Hepatocyte (in vitro differentiated cells): Measurements from ENCODE around the gene TMEM258. TPM values are rescaled to one million over a fixed set of nuclear protein-coding genes. Genes with fewer than 3 reads are reported as not detected.
A peak's percentile ranks its signal among the peaks of the same experiment; 100 is the strongest.

Source experiments
- DNase-seq: peaks from one replicate; pipeline ENCODE4 v3.0.0-alpha.2; 2016; ENCODE audit warnings: low spot score
- H2AFZ ChIP-seq: fragments of 200-600 bp; sonication (generic); 2 replicates; pipeline ENCODE4 v1.6.0; 2016; ENCODE audit warnings: antibody characterized with exemption, mild to moderate bottlenecking
- H3K27ac ChIP-seq: fragments of 200-600 bp; sonication (generic); 2 replicates; pipeline ENCODE4 v1.5.1; 2016; ENCODE audit warnings: mild to moderate bottlenecking
- H3K27me3 ChIP-seq: fragments of 200-600 bp; sonication (generic); 2 replicates; pipeline ENCODE4 v1.6.1; 2016
- H3K36me3 ChIP-seq: fragments of 200-600 bp; sonication (generic); replicated peaks from 2 replicates; pipeline ENCODE4 v1.5.1; 2016; ENCODE audit warnings: low read depth; ENCODE audit not compliant: insufficient read depth
- H3K4me1 ChIP-seq: fragments of 200-600 bp; sonication (generic); 2 replicates; pipeline ENCODE4 v1.5.1; 2016; ENCODE audit warnings: mild to moderate bottlenecking, moderate library complexity; ENCODE audit not compliant: insufficient read depth
- H3K4me2 ChIP-seq: fragments of 200-600 bp; sonication (generic); 2 replicates; pipeline ENCODE4 v1.6.0; 2016
- H3K4me3 ChIP-seq: fragments of 200-600 bp; sonication (generic); 2 replicates; pipeline ENCODE4 v1.5.1; 2016; ENCODE audit warnings: mild to moderate bottlenecking
- H3K79me2 ChIP-seq: fragments of 200-600 bp; sonication (generic); 2 replicates; pipeline ENCODE4 v1.6.0; 2017; ENCODE audit warnings: mild to moderate bottlenecking
- H3K9me2 ChIP-seq: fragments of 200-600 bp; sonication (generic); replicated peaks from 2 replicates; pipeline ENCODE4 v1.6.0; 2017; ENCODE audit warnings: mild to moderate bottlenecking; ENCODE audit not compliant: insufficient read depth
- H3K9me3 ChIP-seq: fragments of 200-600 bp; sonication (generic); 2 replicates; pipeline ENCODE4 v1.5.1; 2016; ENCODE audit warnings: low read depth, mild to moderate bottlenecking
- H4K20me1 ChIP-seq: fragments of 200-600 bp; sonication (generic); 2 replicates; pipeline ENCODE4 v1.6.0; 2016; ENCODE audit warnings: mild to moderate bottlenecking; ENCODE audit not compliant: insufficient read depth, poor library complexity, severe bottlenecking
- CTCF ChIP-seq: fragments of 200-600 bp; sonication (generic); IDR thresholded peaks from 2 replicates; pipeline ENCODE4 v1.5.1; 2016; ENCODE audit warnings: antibody characterized with exemption, mild to moderate bottlenecking; ENCODE audit not compliant: poor library complexity
- EZH2 ChIP-seq: fragments of 200-600 bp; sonication (generic); IDR thresholded peaks from 2 replicates; pipeline ENCODE4 v1.6.1; 2016; ENCODE audit warnings: antibody characterized with exemption, mild to moderate bottlenecking, borderline replicate concordance
- EZH2phosphoT487 ChIP-seq: fragments of 200-600 bp; sonication (generic); IDR thresholded peaks from one replicate; pipeline ENCODE4 v1.6.1; 2018; ENCODE audit warnings: antibody characterized with exemption, mild to moderate bottlenecking, low read depth, moderate library complexity; ENCODE audit not compliant: unreplicated experiment, severe bottlenecking
- WGBS: methylation state at CpG from one replicate; pipeline ENCODE4 v1.1.6; 2016; ENCODE audit warnings: low lambda C conversion rate; ENCODE audit errors: missing lambda C conversion rate; 5-methylcytosine and 5-hydroxymethylcytosine counted together
- polyA plus RNA-seq: library from polyadenylated mRNA; unstranded; fragments of >200 nt; fragmentation: Nextera tagmentation; extraction: Ambion mirVana; gene quantifications from 2 replicates; pipeline ENCODE4 v1.2.1, GENCODE V29; 2016
- total RNA-seq: library from RNA; depleted of rRNA; stranded (reverse); fragments of >200 nt; gene quantifications from 2 replicates; pipeline ENCODE4 v1.2.3, GENCODE V29; 2014

The TMEM258 gene
- total and polyA plus RNA-seq, 2 experiments from 2014 or later = 64.7 to 253 TPM

GRCh38 chr11:61764606-61765260 is 27.7 kb downstream of the TMEM258 start:
- 69% methylated on average over 16 of the region's 22 CpGs for WGBS
- peaks cover 87% of the 10 kb centered on the region for H3K4me1 ChIP-seq
- H3K79me2 ChIP-seq = peaks cover 65% of the 10 kb centered on the region
- H3K9me3 ChIP-seq = no peaks in the 10 kb centered on the region
- H3K27ac ChIP-seq = peak overlapping the region; percentile 89
- no peak overlapping the region for H2AFZ ChIP-seq
- no peaks in the 10 kb centered on the region for H4K20me1 ChIP-seq
- no peaks in the 10 kb centered on the region for H3K36me3 ChIP-seq
- no peak for TF ChIP-seq EZH2
- TF ChIP-seq CTCF = no peak
- TF ChIP-seq EZH2phosphoT487 = no peak
- no peaks in the 10 kb centered on the region for H3K27me3 ChIP-seq
- no peaks in the 10 kb centered on the region for H3K9me2 ChIP-seq
- peak overlapping the region; percentile 37 for H3K4me2 ChIP-seq
- DNase-seq = peak; percentile 75
- H3K4me3 ChIP-seq = no peak overlapping the region

- WGBS = 74% methylated on average over 21 of the region's 23 CpGs
- no peak for DNase-seq
- peak overlapping the region; percentile 89 for H3K27ac ChIP-seq
- H3K4me1 ChIP-seq = peaks cover 84% of the 10 kb centered on the region
- no peak overlapping the region for H2AFZ ChIP-seq
- H3K36me3 ChIP-seq = no peaks in the 10 kb centered on the region
- no peaks in the 10 kb centered on the region for H4K20me1 ChIP-seq
- peak overlapping the region; percentile 37 for H3K4me2 ChIP-seq
- no peaks in the 10 kb centered on the region for H3K9me3 ChIP-seq
- no peak for TF ChIP-seq EZH2phosphoT487
- no peak for TF ChIP-seq CTCF
- TF ChIP-seq EZH2 = no peak
- no peaks in the 10 kb centered on the region for H3K9me2 ChIP-seq
- peaks cover 72% of the 10 kb centered on the region for H3K79me2 ChIP-seq
- H3K4me3 ChIP-seq = no peak overlapping the region
- H3K27me3 ChIP-seq = no peaks in the 10 kb centered on the region
These were observed 28.3 kb downstream of the TMEM258 start for GRCh38 chr11:61763930-61764605.

DNA sequence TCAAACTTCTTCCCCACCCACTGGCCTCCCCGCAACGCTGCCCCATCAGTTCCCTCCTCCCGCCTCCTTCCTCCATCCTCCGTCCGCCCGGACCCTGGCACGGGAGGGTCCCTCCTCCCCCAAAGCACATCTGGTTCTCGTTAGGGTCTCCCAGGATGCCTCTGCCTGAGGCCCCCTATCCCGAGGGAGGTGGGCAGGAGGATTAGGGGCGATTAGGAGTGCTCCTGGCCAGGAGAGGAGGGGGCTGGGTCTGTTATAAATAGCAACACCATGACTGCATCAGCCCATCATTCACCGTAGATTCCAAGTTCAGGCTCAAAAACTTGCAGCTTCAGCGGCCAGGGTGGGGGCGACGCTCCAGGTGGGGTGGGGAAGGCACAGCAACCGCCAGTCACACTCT is 29.6 kb downstream of the TMEM258 start:
- Histone ChIP-seq H4K20me1 (no peaks in the 10 kb centered on the region), H3K27me3 (no peaks in the 10 kb centered on the region), H3K9me3 (no peaks in the 10 kb centered on the region), H3K4me2 (peak overlapping the region; percentile 58), H3K27ac (peak overlapping the region; percentile 89), H3K9me2 (no peaks in the 10 kb centered on the region), H2AFZ (no peak overlapping the region), H3K36me3 (no peaks in the 10 kb centered on the region), H3K79me2 (peaks cover 84% of the 10 kb centered on the region), H3K4me1 (peaks cover 76% of the 10 kb centered on the region), H3K4me3 (no peak overlapping the region)
- TF ChIP-seq EZH2 (no peak), CTCF (no peak), EZH2phosphoT487 (no peak)
- 36% methylated on average over 8 of the region's 15 CpGs for WGBS
- DNase-seq = peak; percentile 60
